ENCODE data around the gene GTF3C1. TPM values are rescaled to one million over a fixed set of nuclear protein-coding genes. Genes with fewer than 3 reads are reported as not detected.

GTF3C1 gene
- total RNA-seq, 1 experiment from 2014 or later = 97.5 TPM

DNA sequence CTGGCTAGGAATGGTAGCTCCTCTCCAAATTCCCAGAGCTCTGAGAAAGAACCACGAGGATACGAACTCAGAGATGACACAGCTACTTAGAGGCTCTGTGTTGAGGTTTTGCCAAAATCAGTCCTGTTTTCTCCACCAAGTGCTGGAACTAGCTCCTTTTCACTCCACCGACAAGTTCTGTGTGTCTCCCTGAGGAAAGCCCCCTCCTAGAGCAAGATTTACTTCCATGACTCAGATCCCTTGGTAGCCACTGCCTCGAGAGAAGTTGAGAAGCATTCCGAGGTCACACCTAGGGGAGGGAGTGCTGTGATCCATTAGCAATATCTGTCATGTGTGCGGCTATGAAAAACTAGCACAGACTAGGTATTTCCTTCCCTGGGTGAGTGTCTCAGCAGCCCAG, 117.2 kb downstream of the GTF3C1 start:
- peak; percentile 4 for DNase-seq
- H2AFZ ChIP-seq (ENCODE audit: low read length) = no peak overlapping the region

DNA sequence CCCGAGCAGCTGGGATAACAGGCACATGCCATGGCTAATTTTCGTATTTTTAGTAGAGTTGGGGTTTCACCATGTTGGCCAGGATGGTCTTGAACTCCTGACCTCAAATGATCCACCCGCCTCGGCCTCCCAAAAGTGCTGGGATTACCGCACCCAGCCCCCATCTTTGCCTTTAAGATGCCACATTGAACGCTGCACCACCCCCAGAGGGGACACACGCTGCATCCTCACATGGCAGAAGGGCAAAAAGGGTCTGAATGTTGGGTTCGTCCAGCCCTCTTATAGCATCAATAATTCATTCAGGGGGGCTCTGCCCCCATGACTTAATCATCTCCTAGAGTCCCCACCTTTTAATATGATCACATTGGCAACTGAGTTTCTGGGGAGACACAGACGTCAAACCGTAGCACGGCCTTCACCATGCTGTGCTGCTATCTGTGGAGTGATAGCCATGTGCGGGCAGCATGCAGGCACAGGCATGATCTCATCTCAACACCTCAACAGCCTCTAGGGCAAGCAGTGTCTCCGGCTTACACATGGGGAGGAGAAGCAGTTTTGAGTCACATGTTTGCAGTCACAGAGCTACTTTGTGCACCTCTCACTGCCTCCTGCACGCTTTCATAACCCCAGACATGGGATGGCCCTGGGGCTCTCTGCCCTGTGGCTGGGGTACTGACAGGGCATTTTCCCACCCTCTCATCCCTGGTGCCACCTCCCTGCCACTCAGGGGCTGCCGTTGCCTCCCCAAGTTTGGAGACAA, 117.8 kb downstream of the GTF3C1 start:
- no peaks in the 10 kb centered on the region for H3F3A ChIP-seq (ENCODE audit: low read length, unreplicated experiment)
- H2AFZ ChIP-seq (ENCODE audit: low read length) = no peak overlapping the region
- no peaks in the 10 kb centered on the region for H3K79me2 ChIP-seq (ENCODE audit: low read length)
- no peaks in the 10 kb centered on the region for H3K9me3 ChIP-seq (ENCODE audit: low read length)
- no peaks in the 10 kb centered on the region for H3K9me2 ChIP-seq (replicated peaks; ENCODE audit: low read length)
- H3K9ac ChIP-seq (ENCODE audit: low read length) = no peak overlapping the region
- H3K4me3 ChIP-seq (ENCODE audit: low read length) = no peak overlapping the region
- intact Hi-C loops (cut with micrococcal nuclease) = no loop called here
- BruUV-seq (replicated peaks) = no TSS peak
- ATAC-seq (no peak), DNase-seq (peak; percentile 6)
- CTCF ChIA-PET = no interaction called here
- no peaks in the 10 kb centered on the region for H3K27me3 ChIP-seq (ENCODE audit: low read length)
- H3K4me1 ChIP-seq (ENCODE audit: insufficient read depth, low read length) = peaks cover 3% of the 10 kb centered on the region; the same call in 1 of the 2 replicates
- no peak overlapping the region for H3K27ac ChIP-seq (ENCODE audit: low read length)
- POLR2A ChIA-PET (ENCODE audit: unreplicated experiment) = no interaction called here
- no peaks in the 10 kb centered on the region for H4K20me1 ChIP-seq (ENCODE audit: low read length)
- H3K36me3 ChIP-seq (ENCODE audit: low read depth, low read length) = no peaks in the 10 kb centered on the region
- TF ChIP-seq, protein P1, sequence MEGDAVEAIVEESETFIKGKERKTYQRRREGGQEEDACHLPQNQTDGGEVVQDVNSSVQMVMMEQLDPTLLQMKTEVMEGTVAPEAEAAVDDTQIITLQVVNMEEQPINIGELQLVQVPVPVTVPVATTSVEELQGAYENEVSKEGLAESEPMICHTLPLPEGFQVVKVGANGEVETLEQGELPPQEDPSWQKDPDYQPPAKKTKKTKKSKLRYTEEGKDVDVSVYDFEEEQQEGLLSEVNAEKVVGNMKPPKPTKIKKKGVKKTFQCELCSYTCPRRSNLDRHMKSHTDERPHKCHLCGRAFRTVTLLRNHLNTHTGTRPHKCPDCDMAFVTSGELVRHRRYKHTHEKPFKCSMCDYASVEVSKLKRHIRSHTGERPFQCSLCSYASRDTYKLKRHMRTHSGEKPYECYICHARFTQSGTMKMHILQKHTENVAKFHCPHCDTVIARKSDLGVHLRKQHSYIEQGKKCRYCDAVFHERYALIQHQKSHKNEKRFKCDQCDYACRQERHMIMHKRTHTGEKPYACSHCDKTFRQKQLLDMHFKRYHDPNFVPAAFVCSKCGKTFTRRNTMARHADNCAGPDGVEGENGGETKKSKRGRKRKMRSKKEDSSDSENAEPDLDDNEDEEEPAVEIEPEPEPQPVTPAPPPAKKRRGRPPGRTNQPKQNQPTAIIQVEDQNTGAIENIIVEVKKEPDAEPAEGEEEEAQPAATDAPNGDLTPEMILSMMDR (conservative IDR thresholded peaks at IDR 0.05; ENCODE audit: low read depth, low read length) = no peak
- TF ChIP-seq EZH2phosphoT487 (IDR thresholded peaks at IDR 0.05; ENCODE audit: borderline replicate concordance, low read length) (no peak), EZH2 (IDR thresholded peaks at IDR 0.05; ENCODE audit: low read length, unreplicated experiment) (no peak)
- no peak overlapping the region for H3K4me2 ChIP-seq (ENCODE audit: low read length)

More for the DNA sequence above, 117.2 kb downstream of the GTF3C1 start:
- H3K4me3 ChIP-seq (ENCODE audit: low read length) = no peak overlapping the region
- ChIA-PET POLR2A (ENCODE audit: unreplicated experiment) (no interaction called here), CTCF (no interaction called here)
- H3K79me2 ChIP-seq (ENCODE audit: low read length) = no peaks in the 10 kb centered on the region
- no peaks in the 10 kb centered on the region for H3K36me3 ChIP-seq (ENCODE audit: low read depth, low read length)
- no peak overlapping the region for H3K4me2 ChIP-seq (ENCODE audit: low read length)
- no peak overlapping the region for H3K9ac ChIP-seq (ENCODE audit: low read length)
- H4K20me1 ChIP-seq (ENCODE audit: low read length) = no peaks in the 10 kb centered on the region
- ATAC-seq = 0 out of 2 replicates have a peak, but pooled peaks have one; percentile 22
- intact Hi-C loops (cut with micrococcal nuclease) = no loop called here
- no TSS peak for BruUV-seq (replicated peaks)
- H3K9me2 ChIP-seq (replicated peaks; ENCODE audit: low read length) = no peaks in the 10 kb centered on the region
- H3K4me1 ChIP-seq (ENCODE audit: insufficient read depth, low read length) = peaks cover 3% of the 10 kb centered on the region; the same call in 1 of the 2 replicates
- H3K27me3 ChIP-seq (ENCODE audit: low read length) = no peaks in the 10 kb centered on the region
- no peaks in the 10 kb centered on the region for H3F3A ChIP-seq (ENCODE audit: low read length, unreplicated experiment)
- no peaks in the 10 kb centered on the region for H3K9me3 ChIP-seq (ENCODE audit: low read length)
- no peak for TF ChIP-seq EZH2phosphoT487 (IDR thresholded peaks at IDR 0.05; ENCODE audit: borderline replicate concordance, low read length)
- TF ChIP-seq EZH2 (IDR thresholded peaks at IDR 0.05; ENCODE audit: low read length, unreplicated experiment) = no peak
- TF ChIP-seq, protein P1 (conservative IDR thresholded peaks at IDR 0.05; ENCODE audit: low read depth, low read length) = no peak
- H3K27ac ChIP-seq (ENCODE audit: low read length) = no peak overlapping the region

DNA sequence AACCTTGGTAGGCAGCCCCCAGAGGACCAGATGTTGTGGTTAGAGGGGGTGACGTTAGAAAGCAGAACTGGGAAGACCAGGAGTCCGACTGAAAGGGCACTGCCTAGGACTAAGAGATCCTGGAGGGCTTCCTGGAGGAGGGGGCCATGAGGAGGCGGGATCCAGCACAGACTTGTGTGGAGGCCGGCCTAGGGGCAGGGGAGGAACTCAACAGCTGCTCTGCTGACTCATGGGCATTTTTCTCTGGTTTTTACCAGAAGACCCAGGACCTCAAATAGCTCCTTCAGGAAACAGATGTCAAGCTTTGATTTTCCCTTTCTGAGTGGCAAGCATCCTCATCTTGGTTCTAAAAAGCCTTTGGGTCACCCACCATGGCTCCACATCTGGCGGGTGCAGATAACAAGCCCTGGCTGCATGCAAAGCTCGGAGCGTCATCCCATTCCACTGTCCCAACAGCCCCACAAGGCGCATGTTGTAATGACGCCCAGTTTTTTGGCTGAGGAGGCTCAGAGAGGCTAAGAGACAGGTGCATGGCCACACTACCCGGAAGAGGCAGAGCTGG, 118.7 kb downstream of the GTF3C1 start:
- TF ChIP-seq, protein P1 (conservative IDR thresholded peaks at IDR 0.05; ENCODE audit: low read depth, low read length) = no peak
- TF ChIP-seq EZH2 (IDR thresholded peaks at IDR 0.05; ENCODE audit: low read length, unreplicated experiment) (no peak), EZH2phosphoT487 (IDR thresholded peaks at IDR 0.05; ENCODE audit: borderline replicate concordance, low read length) (no peak)
- Histone ChIP-seq H3K9me3 (ENCODE audit: low read length) (no peaks in the 10 kb centered on the region), H3K9me2 (replicated peaks; ENCODE audit: low read length) (no peaks in the 10 kb centered on the region), H3K4me3 (ENCODE audit: low read length) (no peak overlapping the region), H3K27me3 (ENCODE audit: low read length) (no peaks in the 10 kb centered on the region), H3K4me1 (ENCODE audit: insufficient read depth, low read length) (peaks cover 3% of the 10 kb centered on the region; the same call in 1 of the 2 replicates), H3K36me3 (ENCODE audit: low read depth, low read length) (no peaks in the 10 kb centered on the region), H3K79me2 (ENCODE audit: low read length) (no peaks in the 10 kb centered on the region), H2AFZ (ENCODE audit: low read length) (no peak overlapping the region), H3K9ac (ENCODE audit: low read length) (no peak overlapping the region), H3F3A (ENCODE audit: low read length, unreplicated experiment) (no peaks in the 10 kb centered on the region), H3K27ac (ENCODE audit: low read length) (no peak overlapping the region), H3K4me2 (ENCODE audit: low read length) (no peak overlapping the region), H4K20me1 (ENCODE audit: low read length) (no peaks in the 10 kb centered on the region)
- CTCF ChIA-PET = no interaction called here
- intact Hi-C loops (cut with micrococcal nuclease) = no loop called here
- DNase-seq (no peak), ATAC-seq (no peak)
- BruUV-seq (replicated peaks) = no TSS peak
- POLR2A ChIA-PET (ENCODE audit: unreplicated experiment) = no interaction called here
